T-cell (primary cell): ENCODE data around the gene CACNA2D1. TPM values are rescaled to one million over a fixed set of nuclear protein-coding genes. Genes with fewer than 3 reads are reported as not detected.

Source experiments
- ATAC-seq, 4 experiments: fragments of 200-7000 bp in 3 of 4; fragments of 150-1000 bp in 1 of 4; cut with Tn5 transposase; replicated peaks in 1 of 4; 1 replicate in 3 of 4; 2 replicates in 1 of 4; pipeline ENCODE4 v1.10.0; 2021; ENCODE audit warnings: moderate library complexity in 3 of 4, mild to moderate bottlenecking in 2 of 4, moderate number of reproducible peaks in 1 of 4
- CTCF ChIA-PET, 2 donors: fragments of 300-600 bp; sonication (Branson Sonifier 250); formaldehyde crosslinking; loops; one replicate each; lab custom pipeline; 2022; ENCODE audit warnings: antibody characterized with exemption in 2 of 2; lab: Charles Lee
- POLR2A ChIA-PET, 2 donors: fragments of 300-600 bp; sonication (Branson Sonifier 250); formaldehyde crosslinking; loops; one replicate each; lab custom pipeline; 2022; ENCODE audit warnings: antibody characterized with exemption in 2 of 2; lab: Charles Lee
- DNase-seq, 35 experiments: peaks; one replicate each; pipeline versions ENCODE4 v3.0.0 to v3.0.0-alpha.2; 2013 to 2023
- H3K27ac ChIP-seq: one replicate; pipeline ENCODE4 v1.5.1; 2013; ENCODE audit warnings: low read length
- H3K27me3 ChIP-seq, 2 experiments: replicated peaks in 1 of 2; 1 replicate in 1 of 2; 2 replicates in 1 of 2; pipeline versions ENCODE4 v1.6.1 to v1.7.0; 2013; ENCODE audit warnings: low read length in 1 of 2, mixed read lengths in 1 of 2; ENCODE audit not compliant: control insufficient read depth in 2 of 2, insufficient read depth in 2 of 2; ENCODE audit errors: extremely low read depth in 1 of 2
- H3K36me3 ChIP-seq, 2 donors: 1 replicate in 1 of 2; 2 replicates in 1 of 2; pipeline versions ENCODE4 v1.6.1 to v1.7.0; 2013; ENCODE audit warnings: low read length in 1 of 2; ENCODE audit not compliant: control insufficient read depth in 2 of 2, insufficient read depth in 1 of 2; ENCODE audit errors: extremely low read depth in 1 of 2
- H3K4me1 ChIP-seq, 2 experiments: 1 replicate in 1 of 2; 2 replicates in 1 of 2; pipeline versions ENCODE4 v1.6.1 to v1.7.0; 2013; ENCODE audit warnings: low read length in 2 of 2, mixed read lengths in 1 of 2; ENCODE audit not compliant: insufficient read depth in 2 of 2, control insufficient read depth in 1 of 2; ENCODE audit errors: extremely low read depth in 1 of 2
- H3K4me3 ChIP-seq, 2 donors: 1 replicate in 1 of 2; 2 replicates in 1 of 2; pipeline versions ENCODE4 v1.5.1 to v1.7.0; 2013; ENCODE audit warnings: mild to moderate bottlenecking in 2 of 2, low read length in 1 of 2, moderate library complexity in 1 of 2; ENCODE audit not compliant: control insufficient read depth in 1 of 2; ENCODE audit errors: extremely low read depth in 1 of 2
- H3K9me3 ChIP-seq: 2 replicates; pipeline ENCODE4 v1.7.0; 2013
- H3K27ac Mint-ChIP-seq, 2 donors: one replicate each; pipeline ENCODE4 v1.8.0; 2020 to 2021; ENCODE audit warnings: mild to moderate bottlenecking in 2 of 2, mixed read lengths in 2 of 2
- H3K27me3 Mint-ChIP-seq, 2 donors: one replicate each; pipeline ENCODE4 v1.8.0; 2021 to 2022; ENCODE audit warnings: mixed read lengths in 2 of 2
- H3K36me3 Mint-ChIP-seq: one replicate; pipeline ENCODE4 v1.8.0; 2021; ENCODE audit warnings: mixed read lengths
- H3K4me1 Mint-ChIP-seq, 3 donors: one replicate each; pipeline ENCODE4 v1.8.0; 2020 to 2022; ENCODE audit warnings: mixed read lengths in 3 of 3, mild to moderate bottlenecking in 1 of 3
- H3K4me3 Mint-ChIP-seq, 3 donors: one replicate each; pipeline ENCODE4 v1.8.0; 2020 to 2022; ENCODE audit warnings: mild to moderate bottlenecking in 3 of 3, mixed read lengths in 3 of 3, moderate library complexity in 3 of 3
- H3K9me3 Mint-ChIP-seq, 3 donors: one replicate each; pipeline ENCODE4 v1.8.0; 2020 to 2022; ENCODE audit warnings: mixed read lengths in 3 of 3
- WGBS: methylation state at CpG from one replicate; pipeline ENCODE4 v1.1.5; 2013; ENCODE audit warnings: missing lambda C conversion rate; ENCODE audit not compliant: insufficient coverage; 5-methylcytosine and 5-hydroxymethylcytosine counted together
- total RNA-seq, 35 experiments: library from RNA in 6 of 35; stranded (reverse) in 6 of 35; fragments of 120-200 nt in 1 of 35; gene quantifications; one replicate each; pipeline versions ENCODE4 v1.2.1 to v1.2.4 and lab custom pipeline; 2013 to 2026

The CACNA2D1 gene
- total RNA-seq, 5 donors from 2014 or later (not counting 1 experiment from before 2014, with no cell fraction given): 0.03 to 0.43 (median 0.35) TPM; not detected in 2

- Mint-ChIP-seq H3K4me1 (no peaks in the 10 kb centered on the region), H3K27ac (no peak overlapping the region), H3K4me3 (no peak overlapping the region), H3K36me3 (no peaks in the 10 kb centered on the region), H3K9me3 (peaks cover 5 to 11% (median 9%) of the 10 kb centered on the region in 3 donors), H3K27me3 (peaks cover 0 to 3% of the 10 kb centered on the region in 2 donors)
- DNase-seq (no peak), ATAC-seq (no peak)
- Histone ChIP-seq H3K36me3 (no peaks in the 10 kb centered on the region), H3K4me3 (no peak overlapping the region), H3K9me3 (no peaks in the 10 kb centered on the region), H3K4me1 (no peaks in the 10 kb centered on the region), H3K27ac (no peak overlapping the region), H3K27me3 (no peaks in the 10 kb centered on the region)
- POLR2A ChIA-PET: no interaction called here
- 83% methylated on average over 3 of the region's 5 CpGs for WGBS
- CTCF ChIA-PET: no interaction called here
These were observed 39.5 kb downstream of the CACNA2D1 start for GRCh38 chr7:82404094-82404493.

- Histone ChIP-seq H3K27ac (no peak overlapping the region), H3K9me3 (no peaks in the 10 kb centered on the region), H3K4me3 (no peak overlapping the region), H3K36me3 (no peaks in the 10 kb centered on the region), H3K27me3 (no peaks in the 10 kb centered on the region), H3K4me1 (no peaks in the 10 kb centered on the region)
- H3K9me3 Mint-ChIP-seq: peaks cover 0 to 9% (median 5%) of the 10 kb centered on the region in 3 donors
- DNase-seq: no peak
- ChIA-PET CTCF (no interaction called here), POLR2A (no interaction called here)
- no peaks in the 10 kb centered on the region for H3K4me1 Mint-ChIP-seq
- no peak overlapping the region for H3K4me3 Mint-ChIP-seq
- H3K36me3 Mint-ChIP-seq: no peaks in the 10 kb centered on the region
- no CpG with 5 or more reads among the region's 1 CpG for WGBS
- no peak for ATAC-seq
- H3K27ac Mint-ChIP-seq: no peak overlapping the region
- H3K27me3 Mint-ChIP-seq: peaks cover 0 to 3% of the 10 kb centered on the region in 2 donors
These were observed 45.6 kb downstream of the CACNA2D1 start for GRCh38 chr7:82397879-82398524.

DNA sequence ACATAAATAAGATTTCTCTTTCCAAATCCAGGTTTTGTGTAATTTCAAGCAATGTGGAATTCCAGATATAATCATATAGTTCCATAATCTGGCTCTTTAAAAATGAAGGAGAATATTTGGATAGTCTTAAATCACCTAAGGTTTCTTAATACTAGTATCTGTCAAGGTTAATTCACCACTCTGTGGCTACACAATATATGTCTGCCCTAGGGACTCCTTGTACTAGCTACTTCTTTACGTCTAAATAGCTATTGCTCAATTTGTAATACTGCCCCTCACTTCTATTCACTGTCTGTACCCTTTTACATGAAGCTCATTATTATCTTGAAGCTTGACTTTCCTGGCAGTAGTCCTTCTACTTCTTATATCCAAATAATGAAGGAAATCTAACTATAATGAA is 47.2 kb downstream of the CACNA2D1 start:
- Mint-ChIP-seq H3K4me3 (no peak overlapping the region), H3K36me3 (no peaks in the 10 kb centered on the region), H3K27ac (no peak overlapping the region), H3K9me3 (peaks cover 0 to 5% (median 3%) of the 10 kb centered on the region in 3 donors), H3K27me3 (peaks cover 0 to 3% of the 10 kb centered on the region in 2 donors), H3K4me1 (no peaks in the 10 kb centered on the region)
- whole genome bisulfite sequencing: 100% methylated on average over 1 of the region's 1 CpG
- DNase-seq (no peak), ATAC-seq (no peak)
- Histone ChIP-seq H3K4me1 (no peaks in the 10 kb centered on the region), H3K4me3 (no peak overlapping the region), H3K36me3 (no peaks in the 10 kb centered on the region), H3K27me3 (no peaks in the 10 kb centered on the region), H3K27ac (no peak overlapping the region), H3K9me3 (no peaks in the 10 kb centered on the region)
- ChIA-PET CTCF (no interaction called here), POLR2A (no interaction called here)

- WGBS: no CpG with 5 or more reads among the region's 4 CpGs
- H3K27ac Mint-ChIP-seq: no peak overlapping the region
- peaks cover 0 to 3% of the 10 kb centered on the region in 2 donors for H3K27me3 Mint-ChIP-seq
- DNase-seq (no peak), ATAC-seq (no peak)
- H3K36me3 ChIP-seq: no peaks in the 10 kb centered on the region
- ChIA-PET CTCF (no interaction called here), POLR2A (no interaction called here)
- no peak overlapping the region for H3K27ac ChIP-seq
- no peaks in the 10 kb centered on the region for H3K4me1 ChIP-seq
- H3K9me3 Mint-ChIP-seq: peaks cover 0 to 5% (median 3%) of the 10 kb centered on the region in 3 donors
- H3K4me3 ChIP-seq: no peak overlapping the region
- H3K9me3 ChIP-seq: no peaks in the 10 kb centered on the region
- no peaks in the 10 kb centered on the region for H3K36me3 Mint-ChIP-seq
- no peaks in the 10 kb centered on the region for H3K27me3 ChIP-seq
- H3K4me3 Mint-ChIP-seq: no peak overlapping the region
- no peaks in the 10 kb centered on the region for H3K4me1 Mint-ChIP-seq
These were observed 48.4 kb downstream of the CACNA2D1 start for GRCh38 chr7:82395147-82395546.

DNA sequence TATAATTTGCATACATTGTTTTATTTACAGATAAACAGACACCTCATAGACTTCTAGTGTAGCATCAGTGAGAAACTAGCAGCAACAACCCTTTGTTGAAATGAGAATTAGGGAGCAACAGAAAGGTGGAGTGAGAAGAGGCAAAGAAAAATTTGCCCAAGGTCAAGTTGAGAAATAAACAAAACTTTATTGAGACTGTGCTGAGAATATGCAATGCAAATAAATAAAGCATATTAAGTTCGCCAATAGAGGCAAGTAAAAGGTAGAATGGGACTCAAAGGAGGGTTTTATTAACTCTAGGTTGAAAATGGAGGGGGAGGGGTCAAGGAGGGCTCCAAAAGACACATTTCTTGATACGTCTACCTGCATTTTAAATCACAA is 49.7 kb downstream of the CACNA2D1 start:
- no peaks in the 10 kb centered on the region for H3K4me1 Mint-ChIP-seq
- Histone ChIP-seq H3K4me1 (no peaks in the 10 kb centered on the region), H3K9me3 (no peaks in the 10 kb centered on the region), H3K27ac (no peak overlapping the region), H3K27me3 (no peaks in the 10 kb centered on the region), H3K36me3 (no peaks in the 10 kb centered on the region), H3K4me3 (no peak overlapping the region)
- DNase-seq: no peak
- H3K9me3 Mint-ChIP-seq: peaks cover 0 to 4% (median 2%) of the 10 kb centered on the region in 3 donors
- no peak overlapping the region for H3K27ac Mint-ChIP-seq
- no peak for ATAC-seq
- no peak overlapping the region for H3K4me3 Mint-ChIP-seq
- WGBS: no CpG with 5 or more reads among the region's 2 CpGs
- CTCF ChIA-PET: no interaction called here
- no peaks in the 10 kb centered on the region for H3K36me3 Mint-ChIP-seq
- POLR2A ChIA-PET: no interaction called here
- no peaks in the 10 kb centered on the region for H3K27me3 Mint-ChIP-seq

- Mint-ChIP-seq H3K4me1 (no peaks in the 10 kb centered on the region), H3K27ac (no peak overlapping the region), H3K4me3 (no peak overlapping the region), H3K9me3 (peaks cover 0 to 2% (median 0%) of the 10 kb centered on the region in 3 donors), H3K27me3 (no peaks in the 10 kb centered on the region), H3K36me3 (no peaks in the 10 kb centered on the region)
- no peaks in the 10 kb centered on the region for H3K27me3 ChIP-seq
- ChIA-PET POLR2A (no interaction called here), CTCF (no interaction called here)
- DNase-seq (no peak), ATAC-seq (no peak)
- no peaks in the 10 kb centered on the region for H3K36me3 ChIP-seq
- no peak overlapping the region for H3K27ac ChIP-seq
- H3K4me1 ChIP-seq: no peaks in the 10 kb centered on the region
- no CpG with 5 or more reads among the region's 4 CpGs for WGBS
- no peak overlapping the region for H3K4me3 ChIP-seq
- no peaks in the 10 kb centered on the region for H3K9me3 ChIP-seq
These were observed 50.3 kb downstream of the CACNA2D1 start for GRCh38 chr7:82393076-82393839.
